ENCODE data around the gene SIAH1. TPM values are rescaled to one million over a fixed set of nuclear protein-coding genes. Genes with fewer than 3 reads are reported as not detected.

SIAH1 gene
- total RNA-seq, 6 experiments from 2014 or later = 8.1 to 14.0 (median 11.5) TPM

- WGBS (ENCODE audit: insufficient coverage, low coverage, low lambda C conversion rate, missing lambda C conversion rate) = 18% methylated on average over 5 of the region's 7 CpGs
- H3K27ac ChIP-seq = no peak overlapping the region
- no peaks in the 10 kb centered on the region for H3K27me3 ChIP-seq
- H3K4me3 ChIP-seq = no peak overlapping the region
- intact Hi-C loops (cut with DNase I) = loop anchor here (10.0 kb wide), 2 partner anchors 181 to 271 kb away; no protein-coding TSS in a partner anchor
- H3K4me1 ChIP-seq = no peaks in the 10 kb centered on the region
- TF ChIP-seq CTCF (IDR thresholded peaks at IDR 0.05) = peak; percentile 76 to 90 (median 88)
- no peak for TF ChIP-seq POLR2A (IDR thresholded peaks at IDR 0.05)
- no peaks in the 10 kb centered on the region for H3K9me3 ChIP-seq
- DNase-seq (no peak), ATAC-seq (peak; percentile 80 to 89 (median 84))
- H3K36me3 ChIP-seq = peaks cover 9 to 47% (median 29%) of the 10 kb centered on the region in 4 donors
Observed at GRCh38 chr16:48353565-48354163, 31.5 kb downstream of the SIAH1 start.

GRCh38 chr16:48352648-48353390 is 32.4 kb downstream of the SIAH1 start:
- peak in 3 of 4 donors; percentile 12 to 36 (median 21) for ATAC-seq
- no peak for DNase-seq
- Histone ChIP-seq H3K9me3 (no peaks in the 10 kb centered on the region), H3K4me3 (no peak overlapping the region), H3K27ac (no peak overlapping the region), H3K36me3 (peaks cover 9 to 55% (median 30%) of the 10 kb centered on the region in 4 donors), H3K4me1 (no peaks in the 10 kb centered on the region), H3K27me3 (no peaks in the 10 kb centered on the region)
- TF ChIP-seq CTCF (IDR thresholded peaks at IDR 0.05) (no peak), POLR2A (IDR thresholded peaks at IDR 0.05) (no peak)
- WGBS (ENCODE audit: insufficient coverage, low coverage, low lambda C conversion rate, missing lambda C conversion rate) = 70% methylated on average over 6 of the region's 7 CpGs
- intact Hi-C loops (cut with DNase I) = loop anchor here (10.0 kb wide), 2 partner anchors 182 to 272 kb away; no protein-coding TSS in a partner anchor

- no peaks in the 10 kb centered on the region for H3K9me3 ChIP-seq
- peaks cover 9 to 60% (median 35%) of the 10 kb centered on the region in 4 donors for H3K36me3 ChIP-seq
- TF ChIP-seq POLR2A (IDR thresholded peaks at IDR 0.05) (no peak), CTCF (IDR thresholded peaks at IDR 0.05) (no peak)
- H3K27me3 ChIP-seq = no peaks in the 10 kb centered on the region
- H3K4me3 ChIP-seq = no peak overlapping the region
- 40% methylated on average over 1 of the region's 3 CpGs for WGBS (ENCODE audit: insufficient coverage, low coverage, low lambda C conversion rate, missing lambda C conversion rate)
- H3K4me1 ChIP-seq = no peaks in the 10 kb centered on the region
- intact Hi-C loops (cut with DNase I) = loop anchor here (10.0 kb wide), 2 partner anchors 184 to 274 kb away; no protein-coding TSS in a partner anchor
- DNase-seq (no peak), ATAC-seq (peak; percentile 7 to 22 (median 8))
- no peak overlapping the region for H3K27ac ChIP-seq
Observed at GRCh38 chr16:48350736-48351135, 34.5 kb downstream of the SIAH1 start.

- no peak overlapping the region for H3K27ac ChIP-seq
- H3K4me1 ChIP-seq = no peaks in the 10 kb centered on the region
- no peaks in the 10 kb centered on the region for H3K27me3 ChIP-seq
- H3K4me3 ChIP-seq = no peak overlapping the region
- H3K36me3 ChIP-seq = peaks cover 9 to 61% (median 34%) of the 10 kb centered on the region in 4 donors
- TF ChIP-seq POLR2A (IDR thresholded peaks at IDR 0.05) (no peak), CTCF (IDR thresholded peaks at IDR 0.05) (no peak)
- intact Hi-C loops (cut with DNase I) = no loop called here
- ATAC-seq = no peak
- 94% methylated on average over 4 of the region's 4 CpGs for WGBS (ENCODE audit: insufficient coverage, low coverage, low lambda C conversion rate, missing lambda C conversion rate)
- no peak for DNase-seq
- H3K9me3 ChIP-seq = no peaks in the 10 kb centered on the region
Observed at GRCh38 chr16:48347980-48348379, 37.2 kb downstream of the SIAH1 start.

All from right lobe of liver (tissue), 6 donors.